ENCODE measurements around the gene GMFB.
"Not testable (repeated sequence)": the region's sequence is repeated elsewhere in the genome, so short reads cannot be mapped to it uniquely, and the experiment has no call there.

GMFB gene

DNA sequence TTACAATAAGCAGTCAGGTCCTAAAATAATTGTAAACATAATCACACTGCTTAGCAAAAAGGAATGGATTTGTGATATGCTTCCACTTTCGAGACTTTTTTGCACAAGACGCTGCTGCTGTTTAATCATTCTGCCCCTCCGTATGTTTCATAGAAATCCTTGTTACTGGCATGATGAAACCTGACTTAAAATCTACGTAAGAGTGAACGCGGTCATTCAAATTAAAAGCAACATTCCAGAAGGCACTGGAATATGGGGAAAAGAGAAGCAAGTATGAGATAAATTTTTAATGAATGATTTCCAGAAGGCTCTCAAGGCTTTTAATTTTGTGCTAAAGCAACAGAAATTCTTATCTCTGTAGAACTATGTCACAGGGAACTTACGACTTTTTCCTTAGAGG lies 48.7 kb downstream of the GMFB start:
- peak overlapping the region; percentile 99 for H3K4me3 Mint-ChIP-seq
- H3K36me3 Mint-ChIP-seq (ENCODE audit: low read depth): peaks cover 36% of the 10 kb centered on the region
- peaks cover 3% of the 10 kb centered on the region for H3K27me3 Mint-ChIP-seq
- H3K27ac Mint-ChIP-seq: peak overlapping the region; percentile 93
- H3K4me1 Mint-ChIP-seq (ENCODE audit: low read depth): peaks cover 67% of the 10 kb centered on the region
- H3K9me3 Mint-ChIP-seq: no peaks in the 10 kb centered on the region

DNA sequence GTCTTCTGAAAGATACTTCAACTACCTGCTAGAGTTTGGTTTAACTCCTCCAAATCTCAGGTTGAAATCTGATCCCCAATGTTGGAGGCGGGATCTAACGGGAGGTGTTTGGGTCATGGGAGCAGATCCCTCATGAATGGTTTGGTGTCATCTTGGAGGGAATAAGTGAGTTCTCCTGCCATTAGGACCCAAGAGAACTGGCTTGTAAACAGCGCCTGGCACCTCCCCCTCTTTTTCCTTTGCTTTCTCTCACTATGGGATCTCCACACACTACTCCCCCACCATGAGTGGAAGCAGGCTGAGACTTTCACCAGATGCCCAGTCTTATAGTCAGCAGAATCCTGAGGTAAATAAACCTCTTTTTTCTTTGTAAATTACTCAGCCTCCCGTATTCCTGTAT lies 50.1 kb downstream of the GMFB start:
- Mint-ChIP-seq H3K36me3 (ENCODE audit: low read depth) (peaks cover 49% of the 10 kb centered on the region), H3K4me3 (peak overlapping the region; percentile 34), H3K4me1 (ENCODE audit: low read depth) (peaks cover 81% of the 10 kb centered on the region), H3K27ac (peak overlapping the region; percentile 5), H3K9me3 (no peaks in the 10 kb centered on the region), H3K27me3 (no peaks in the 10 kb centered on the region)

GRCh38 chr14:54437954-54438353 lies 50.8 kb downstream of the GMFB start:
- H3K27ac Mint-ChIP-seq, H3K9me3 Mint-ChIP-seq, H3K4me3 Mint-ChIP-seq, H3K27me3 Mint-ChIP-seq: not testable (repeated sequence)
- Mint-ChIP-seq H3K4me1 (ENCODE audit: low read depth) (peaks cover 88% of the 10 kb centered on the region), H3K36me3 (ENCODE audit: low read depth) (peaks cover 56% of the 10 kb centered on the region)

DNA sequence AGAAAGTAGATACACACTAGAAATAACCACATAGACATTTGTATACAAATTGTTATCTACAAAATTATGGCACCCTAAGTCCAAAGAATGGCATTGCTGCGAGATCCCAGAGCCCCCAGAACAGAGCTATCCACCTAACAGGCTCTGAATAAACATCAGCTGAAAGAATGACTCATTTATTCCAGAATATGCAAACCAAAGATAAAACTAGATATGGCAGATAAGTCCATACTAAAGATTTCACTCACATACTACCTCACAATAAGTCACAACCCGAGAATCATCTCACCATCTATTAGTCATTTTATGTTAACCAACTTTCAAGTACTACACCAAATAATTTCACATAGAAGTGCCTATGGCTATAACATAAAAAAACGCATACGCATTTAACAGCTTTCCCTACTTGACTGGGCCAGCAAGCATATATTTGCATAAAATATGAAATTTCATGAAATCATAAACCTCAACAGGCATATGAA lies 53.2 kb downstream of the GMFB start:
- H3K36me3 Mint-ChIP-seq (ENCODE audit: low read depth): peaks cover 78% of the 10 kb centered on the region
- no peaks in the 10 kb centered on the region for H3K9me3 Mint-ChIP-seq
- H3K4me3 Mint-ChIP-seq: peak overlapping the region; percentile 77

GRCh38 chr14:54428527-54428926 lies 60.3 kb downstream of the GMFB start:
- H3K36me3 Mint-ChIP-seq (ENCODE audit: low read depth): peaks cover 91% of the 10 kb centered on the region
- peak overlapping the region; percentile 89 for H3K27ac Mint-ChIP-seq

More for the DNA sequence above, 53.2 kb downstream of the GMFB start:
- Mint-ChIP-seq H3K4me1 (ENCODE audit: low read depth) (peaks cover 93% of the 10 kb centered on the region), H3K27me3 (no peaks in the 10 kb centered on the region), H3K27ac (peak overlapping the region; percentile 91)

GRCh38 chr14:54427871-54428270 lies 60.9 kb downstream of the GMFB start:
- H3K36me3 Mint-ChIP-seq (ENCODE audit: low read depth): peaks cover 88% of the 10 kb centered on the region
- no peak overlapping the region for H3K4me3 Mint-ChIP-seq
- H3K27ac Mint-ChIP-seq: peak overlapping the region; percentile 89

More at GRCh38 chr14:54428527-54428926, 60.3 kb downstream of the GMFB start:
- H3K4me3 Mint-ChIP-seq: peak overlapping the region; percentile 13
- H3K4me1 Mint-ChIP-seq (ENCODE audit: low read depth): peaks cover 67% of the 10 kb centered on the region
- no peaks in the 10 kb centered on the region for H3K27me3 Mint-ChIP-seq
- no peaks in the 10 kb centered on the region for H3K9me3 Mint-ChIP-seq

GRCh38 chr14:54425537-54426274 lies 63.1 kb downstream of the GMFB start:
- H3K4me3 Mint-ChIP-seq: no peak overlapping the region
- peaks cover 46% of the 10 kb centered on the region for H3K4me1 Mint-ChIP-seq (ENCODE audit: low read depth)
- H3K36me3 Mint-ChIP-seq (ENCODE audit: low read depth): peaks cover 67% of the 10 kb centered on the region
- no peaks in the 10 kb centered on the region for H3K27me3 Mint-ChIP-seq
- H3K9me3 Mint-ChIP-seq: no peaks in the 10 kb centered on the region
- H3K27ac Mint-ChIP-seq: peak overlapping the region; percentile 13

More at GRCh38 chr14:54427871-54428270, 60.9 kb downstream of the GMFB start:
- H3K27me3 Mint-ChIP-seq: no peaks in the 10 kb centered on the region
- no peaks in the 10 kb centered on the region for H3K9me3 Mint-ChIP-seq
- peaks cover 61% of the 10 kb centered on the region for H3K4me1 Mint-ChIP-seq (ENCODE audit: low read depth)

DNA sequence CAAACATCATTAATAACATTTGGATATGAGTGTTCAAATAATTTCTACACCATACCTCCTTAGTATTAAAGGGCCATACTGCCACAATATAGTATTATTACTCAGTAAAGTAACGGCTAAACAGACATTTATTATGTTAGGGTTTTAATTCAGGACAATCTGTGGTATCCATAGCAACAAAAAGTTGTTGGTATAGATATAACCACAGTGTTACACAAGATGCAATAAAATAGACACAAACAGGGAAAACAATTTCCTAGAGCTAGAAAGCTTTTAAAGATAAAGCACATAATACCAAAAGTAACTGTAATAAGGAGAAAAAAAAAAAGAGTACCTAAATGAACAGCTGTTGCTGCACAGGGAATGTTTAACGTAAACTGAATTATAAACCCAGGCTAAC lies 63.7 kb downstream of the GMFB start:
- peaks cover 64% of the 10 kb centered on the region for H3K36me3 Mint-ChIP-seq (ENCODE audit: low read depth)
- H3K27ac Mint-ChIP-seq: peak overlapping the region; percentile 27
- H3K9me3 Mint-ChIP-seq: no peaks in the 10 kb centered on the region
- peaks cover 39% of the 10 kb centered on the region for H3K4me1 Mint-ChIP-seq (ENCODE audit: low read depth)
- H3K27me3 Mint-ChIP-seq: no peaks in the 10 kb centered on the region
- H3K4me3 Mint-ChIP-seq: no peak overlapping the region

All from stimulated activated naive CD8-positive, alpha-beta T cell treated with anti-CD3 and anti-CD28 coated beads, Interleukin-15, Interleukin-2, amounts not matched to agents 100 ng/mL and 50 ng/mL, for 24 hours (primary cell).